Stimulated activated CD4-positive, alpha-beta T cell treated with anti-CD3 and anti-CD28 coated beads, Interleukin-12 subunit alpha, Interleukin-12 subunit beta, amount 100 ng/mL, for 48 hours (primary cell): ENCODE results near the gene IL10.

Source experiments
- DNase-seq, 3 donors: peaks; one replicate each; pipeline ENCODE4 v3.0.0-alpha.2; 2020; ENCODE audit warnings: low read depth in 2 of 3, low spot score in 1 of 3

The IL10 gene

GRCh38 chr1:206772243-206772937, at the start of gene IL10:
Gene IL10, minus strand, starts transcription at chr1:206772494. Its CDS starts 59 bp downstream, at chr1:206772435.
- DNase-seq, result no peak

GRCh38 chr1:206821493-206821892, 49.2 kb upstream of the IL10 start:
- DNase-seq, result no peak

- no peak for DNase-seq
Observed at GRCh38 chr1:206816390-206817287, 44.3 kb upstream of the IL10 start.

- DNase-seq, result no peak
Observed at GRCh38 chr1:206814716-206815341, 42.5 kb upstream of the IL10 start.

- no peak for DNase-seq
Observed at GRCh38 chr1:206812471-206812870, 40.2 kb upstream of the IL10 start.

- no peak for DNase-seq
Observed at GRCh38 chr1:206809504-206810084, 37.3 kb upstream of the IL10 start.

GRCh38 chr1:206808615-206809014, 36.3 kb upstream of the IL10 start:
- no peak for DNase-seq

GRCh38 chr1:206805357-206805756, 33.1 kb upstream of the IL10 start:
- no peak for DNase-seq

- no peak for DNase-seq
Observed at GRCh38 chr1:206804156-206804737, 32.0 kb upstream of the IL10 start.

GRCh38 chr1:206803221-206803730, 31.0 kb upstream of the IL10 start:
- DNase-seq, result peak; percentile 64 to 72 (median 72)

GRCh38 chr1:206802401-206802800, 30.1 kb upstream of the IL10 start:
- DNase-seq, result no peak

- no peak for DNase-seq
Observed at GRCh38 chr1:206801467-206801866, 29.2 kb upstream of the IL10 start.

- DNase-seq, result no peak
Observed at GRCh38 chr1:206800891-206801290, 28.6 kb upstream of the IL10 start.

- DNase-seq, result no peak
Observed at GRCh38 chr1:206800411-206800810, 28.1 kb upstream of the IL10 start.

GRCh38 chr1:206799311-206799710, 27.0 kb upstream of the IL10 start:
- DNase-seq, result no peak

GRCh38 chr1:206798384-206798996, 26.2 kb upstream of the IL10 start:
- DNase-seq, result no peak

- DNase-seq, result no peak
Observed at GRCh38 chr1:206797534-206798383, 25.5 kb upstream of the IL10 start.

GRCh38 chr1:206796981-206797402, 24.7 kb upstream of the IL10 start:
- DNase-seq, result no peak

GRCh38 chr1:206796116-206796515, 23.8 kb upstream of the IL10 start:
- no peak for DNase-seq
